Thyroid gland (tissue), 4 donors: ENCODE results near the gene ZFY.

Experiments
- POLR2A ChIP-seq, 2 donors: fragments of 450-650 bp; IDR thresholded peaks; one replicate each; pipeline ENCODE4 v1.6.1; 2017; ENCODE audit warnings: antibody characterized with exemption in 2 of 2, mild to moderate bottlenecking in 2 of 2, moderate library complexity in 1 of 2
- TF ChIP-seq, protein P1 (sequence below), 6 experiments: fragments of 200-600 bp in 3 of 6; fragments of 450-650 bp in 3 of 6; sonication (generic) in 3 of 6; IDR thresholded peaks; one replicate each; pipeline ENCODE4 v1.5.1; 2016 to 2019; ENCODE audit warnings: antibody characterized with exemption in 6 of 6, mild to moderate bottlenecking in 2 of 6, inconsistent platforms in 1 of 6, moderate library complexity in 1 of 6

DNA sequence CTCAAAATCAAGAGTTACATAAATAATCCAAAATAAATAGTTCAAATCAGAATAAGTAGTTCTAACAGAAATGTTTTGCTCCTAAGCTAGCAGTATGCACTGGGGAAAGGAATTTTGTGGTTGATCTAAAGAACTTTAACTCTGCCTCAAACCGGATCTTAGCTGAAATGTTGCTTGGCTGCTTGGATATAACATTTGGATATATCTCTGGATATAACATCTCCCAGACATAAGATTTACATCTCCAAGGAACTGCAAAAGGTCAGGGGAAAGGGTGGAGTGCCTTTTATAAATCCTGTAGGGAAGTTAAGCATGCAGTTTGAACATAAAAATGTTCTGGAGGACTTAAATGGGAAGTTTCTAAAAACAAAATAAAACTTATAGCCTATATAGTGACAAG lies 83.4 kb downstream of the ZFY start:
- TF ChIP-seq, protein P1, sequence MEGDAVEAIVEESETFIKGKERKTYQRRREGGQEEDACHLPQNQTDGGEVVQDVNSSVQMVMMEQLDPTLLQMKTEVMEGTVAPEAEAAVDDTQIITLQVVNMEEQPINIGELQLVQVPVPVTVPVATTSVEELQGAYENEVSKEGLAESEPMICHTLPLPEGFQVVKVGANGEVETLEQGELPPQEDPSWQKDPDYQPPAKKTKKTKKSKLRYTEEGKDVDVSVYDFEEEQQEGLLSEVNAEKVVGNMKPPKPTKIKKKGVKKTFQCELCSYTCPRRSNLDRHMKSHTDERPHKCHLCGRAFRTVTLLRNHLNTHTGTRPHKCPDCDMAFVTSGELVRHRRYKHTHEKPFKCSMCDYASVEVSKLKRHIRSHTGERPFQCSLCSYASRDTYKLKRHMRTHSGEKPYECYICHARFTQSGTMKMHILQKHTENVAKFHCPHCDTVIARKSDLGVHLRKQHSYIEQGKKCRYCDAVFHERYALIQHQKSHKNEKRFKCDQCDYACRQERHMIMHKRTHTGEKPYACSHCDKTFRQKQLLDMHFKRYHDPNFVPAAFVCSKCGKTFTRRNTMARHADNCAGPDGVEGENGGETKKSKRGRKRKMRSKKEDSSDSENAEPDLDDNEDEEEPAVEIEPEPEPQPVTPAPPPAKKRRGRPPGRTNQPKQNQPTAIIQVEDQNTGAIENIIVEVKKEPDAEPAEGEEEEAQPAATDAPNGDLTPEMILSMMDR (IDR thresholded peaks at IDR 0.05): no peak
- TF ChIP-seq POLR2A (IDR thresholded peaks at IDR 0.05): no peak
